Karpas-422 (cell line): ENCODE data around the gene GPSM1. TPM values are rescaled to one million over a fixed set of nuclear protein-coding genes. Genes with fewer than 3 reads are reported as not detected.

ENCODE experiments used
- DNase-seq: peaks from one replicate; pipeline ENCODE4 v3.0.0-alpha.2; 2015
- H2AFZ ChIP-seq: fragments of 200-600 bp; sonication (generic); 2 replicates; pipeline ENCODE4 v1.6.1; 2014; ENCODE audit warnings: antibody characterized with exemption, low read length, mixed read lengths
- H3K27ac ChIP-seq: fragments of 200-600 bp; sonication (generic); 2 replicates; pipeline ENCODE4 v1.5.1; 2014; ENCODE audit warnings: mild to moderate bottlenecking, low read length, moderate library complexity
- H3K27me3 ChIP-seq: fragments of 200-600 bp; sonication (generic); 2 replicates; pipeline ENCODE4 v1.6.1; 2014; ENCODE audit warnings: low read length, mixed read lengths
- H3K36me3 ChIP-seq: fragments of 200-600 bp; sonication (generic); 2 replicates; pipeline ENCODE4 v1.6.1; 2014; ENCODE audit warnings: low read length, mixed read lengths; ENCODE audit not compliant: insufficient read depth
- H3K4me1 ChIP-seq: fragments of 200-600 bp; sonication (generic); 2 replicates; pipeline ENCODE4 v1.6.1; 2014; ENCODE audit warnings: mild to moderate bottlenecking, low read length, mixed read lengths
- H3K4me2 ChIP-seq: fragments of 200-600 bp; sonication (generic); 2 replicates; pipeline ENCODE4 v1.6.1; 2014; ENCODE audit warnings: low read length, low read depth, mild to moderate bottlenecking; ENCODE audit not compliant: poor library complexity, severe bottlenecking
- H3K4me3 ChIP-seq: fragments of 200-600 bp; sonication (generic); 2 replicates; pipeline ENCODE4 v1.5.1; 2014; ENCODE audit warnings: mild to moderate bottlenecking, antibody characterized with exemption, low read length, mixed read lengths
- H3K79me2 ChIP-seq: fragments of 200-600 bp; sonication (generic); 2 replicates; pipeline ENCODE4 v1.6.1; 2014; ENCODE audit warnings: mild to moderate bottlenecking, low read length, mixed read lengths
- H3K9ac ChIP-seq: fragments of 200-600 bp; sonication (generic); 2 replicates; pipeline ENCODE4 v1.6.0; 2014; ENCODE audit warnings: low read length
- H3K9me2 ChIP-seq: fragments of 200-600 bp; sonication (generic), shearing (Covaris generic); replicated peaks from 2 replicates; pipeline ENCODE4 v1.6.0; 2014; ENCODE audit warnings: mild to moderate bottlenecking, low read length, moderate library complexity; ENCODE audit not compliant: insufficient read depth
- H3K9me3 ChIP-seq: fragments of 300-700, 200-600 bp; sonication (generic); 2 replicates; pipeline ENCODE4 v1.6.1; 2014; ENCODE audit warnings: low read length, mixed read lengths
- H4K20me1 ChIP-seq: fragments of 200-600 bp; sonication (generic); 2 replicates; pipeline ENCODE4 v1.6.1; 2014; ENCODE audit warnings: mild to moderate bottlenecking, antibody characterized with exemption, low read length, low read depth; ENCODE audit not compliant: insufficient read depth
- total RNA-seq: library from RNA; depleted of rRNA; stranded (reverse); fragments of >200 nt; shearing (Covaris generic); gene quantifications from 2 replicates; pipeline ENCODE4 v1.2.3, GENCODE V29; 2014; ENCODE audit warnings: low replicate concordance

The GPSM1 gene
- total RNA-seq, 1 experiment from 2014 or later: 11.7 TPM

GRCh38 chr9:136321561-136321960, 5.8 kb upstream of the GPSM1 start:
- H2AFZ ChIP-seq: no peak overlapping the region
- DNase-seq: no peak
- no peaks in the 10 kb centered on the region for H3K79me2 ChIP-seq
- no peak overlapping the region for H3K4me3 ChIP-seq
- peaks cover 75% of the 10 kb centered on the region for H3K4me1 ChIP-seq
- no peaks in the 10 kb centered on the region for H3K27me3 ChIP-seq
- H3K9me2 ChIP-seq: no peaks in the 10 kb centered on the region
- H3K4me2 ChIP-seq: no peak overlapping the region
- no peaks in the 10 kb centered on the region; the same call in 1 of the 2 replicates for H3K9me3 ChIP-seq
- H3K27ac ChIP-seq: no peak overlapping the region
- no peaks in the 10 kb centered on the region for H4K20me1 ChIP-seq
- H3K36me3 ChIP-seq: no peaks in the 10 kb centered on the region; the same call in 1 of the 2 replicates
- H3K9ac ChIP-seq: no peak overlapping the region

GRCh38 chr9:136322756-136323330, 4.5 kb upstream of the GPSM1 start:
- Histone ChIP-seq H3K27me3 (no peaks in the 10 kb centered on the region), H3K36me3 (no peaks in the 10 kb centered on the region; the same call in 1 of the 2 replicates), H3K9ac (no peak overlapping the region), H3K4me3 (no peak overlapping the region), H4K20me1 (no peaks in the 10 kb centered on the region), H2AFZ (no peak overlapping the region), H3K27ac (no peak overlapping the region), H3K9me3 (no peaks in the 10 kb centered on the region), H3K79me2 (no peaks in the 10 kb centered on the region), H3K4me1 (peaks cover 67% of the 10 kb centered on the region), H3K4me2 (no peak overlapping the region), H3K9me2 (no peaks in the 10 kb centered on the region)
- DNase-seq: no peak

- no peak for DNase-seq
- Histone ChIP-seq H3K27me3 (no peaks in the 10 kb centered on the region), H4K20me1 (no peaks in the 10 kb centered on the region), H3K9me2 (no peaks in the 10 kb centered on the region), H3K4me3 (no peak overlapping the region), H2AFZ (no peak overlapping the region), H3K79me2 (no peaks in the 10 kb centered on the region), H3K4me2 (peak overlapping the region; percentile 35), H3K27ac (no peak overlapping the region), H3K36me3 (no peaks in the 10 kb centered on the region; the same call in 1 of the 2 replicates), H3K9ac (peak overlapping the region; percentile 42), H3K4me1 (peaks cover 64% of the 10 kb centered on the region), H3K9me3 (no peaks in the 10 kb centered on the region)
These were observed 4.0 kb upstream of the GPSM1 start for GRCh38 chr9:136323371-136323789.

GRCh38 chr9:136324501-136325300, 2.6 kb upstream of the GPSM1 start:
- Histone ChIP-seq H3K9me3 (no peaks in the 10 kb centered on the region), H2AFZ (no peak overlapping the region), H3K4me3 (no peak overlapping the region)

GRCh38 chr9:136325358-136325757, 2.0 kb upstream of the GPSM1 start:
- DNase-seq: no peak
- H3K4me3 ChIP-seq: no peak overlapping the region
- H3K4me2 ChIP-seq: no peak overlapping the region
- H3K27me3 ChIP-seq: no peaks in the 10 kb centered on the region
- H3K4me1 ChIP-seq: peaks cover 56% of the 10 kb centered on the region
- H3K79me2 ChIP-seq: no peaks in the 10 kb centered on the region
- H3K9ac ChIP-seq: no peak overlapping the region
- H3K36me3 ChIP-seq: no peaks in the 10 kb centered on the region; the same call in 1 of the 2 replicates
- no peaks in the 10 kb centered on the region for H3K9me2 ChIP-seq
- H4K20me1 ChIP-seq: no peaks in the 10 kb centered on the region; the same call in 1 of the 2 replicates
- H3K9me3 ChIP-seq: no peaks in the 10 kb centered on the region
- H3K27ac ChIP-seq: no peak overlapping the region
- H2AFZ ChIP-seq: no peak overlapping the region

More at GRCh38 chr9:136324501-136325300, 2.6 kb upstream of the GPSM1 start:
- H4K20me1 ChIP-seq: no peaks in the 10 kb centered on the region; the same call in 1 of the 2 replicates
- H3K36me3 ChIP-seq: no peaks in the 10 kb centered on the region; the same call in 1 of the 2 replicates
- H3K27ac ChIP-seq: no peak overlapping the region
- H3K27me3 ChIP-seq: no peaks in the 10 kb centered on the region
- H3K4me1 ChIP-seq: peaks cover 59% of the 10 kb centered on the region
- H3K4me2 ChIP-seq: peak overlapping the region; percentile 35
- DNase-seq: peak; percentile 47
- no peaks in the 10 kb centered on the region for H3K9me2 ChIP-seq
- H3K79me2 ChIP-seq: no peaks in the 10 kb centered on the region
- peak overlapping the region; percentile 42 for H3K9ac ChIP-seq

GRCh38 chr9:136326061-136326760, 1.1 kb upstream of the GPSM1 start:
- H3K36me3 ChIP-seq: no peaks in the 10 kb centered on the region; the same call in 1 of the 2 replicates
- peak overlapping the region; percentile 25 for H3K4me2 ChIP-seq
- no peak overlapping the region for H2AFZ ChIP-seq
- no peaks in the 10 kb centered on the region; the same call in 1 of the 2 replicates for H4K20me1 ChIP-seq
- no peak overlapping the region for H3K27ac ChIP-seq
- H3K9ac ChIP-seq: peak overlapping the region; percentile 33
- no peaks in the 10 kb centered on the region for H3K27me3 ChIP-seq
- H3K79me2 ChIP-seq: no peaks in the 10 kb centered on the region
- H3K4me1 ChIP-seq: peaks cover 56% of the 10 kb centered on the region
- no peaks in the 10 kb centered on the region for H3K9me2 ChIP-seq
- no peaks in the 10 kb centered on the region for H3K9me3 ChIP-seq
- H3K4me3 ChIP-seq: no peak overlapping the region
- no peak for DNase-seq

GRCh38 chr9:136326761-136327303, 507 bp upstream of the GPSM1 start:
- peak overlapping the region; percentile 23; the same call in 1 of the 2 replicates for H3K4me3 ChIP-seq
- H3K27me3 ChIP-seq: no peaks in the 10 kb centered on the region
- H2AFZ ChIP-seq: no peak overlapping the region
- H4K20me1 ChIP-seq: no peaks in the 10 kb centered on the region; the same call in 1 of the 2 replicates
- H3K36me3 ChIP-seq: no peaks in the 10 kb centered on the region
- no peak overlapping the region for H3K27ac ChIP-seq
- H3K9ac ChIP-seq: peak overlapping the region; percentile 33
- peak overlapping the region; percentile 25 for H3K4me2 ChIP-seq
- H3K9me2 ChIP-seq: no peaks in the 10 kb centered on the region
- peaks cover 56% of the 10 kb centered on the region for H3K4me1 ChIP-seq
- no peak for DNase-seq
- H3K9me3 ChIP-seq: no peaks in the 10 kb centered on the region
- H3K79me2 ChIP-seq: no peaks in the 10 kb centered on the region
